Inferior parietal cortex (tissue), 1 donor: ENCODE data around the gene CEP135.
"Not testable (repeated sequence)": the region's sequence is repeated elsewhere in the genome, so short reads cannot be mapped to it uniquely, and the experiment has no call there.

Source experiments
- DNase-seq: peaks from one replicate; pipeline ENCODE4 v3.0.0-alpha.2; 2016; ENCODE audit errors: extremely low spot score

CEP135 gene

GRCh38 chr4:56067826-56068225 is 119.1 kb downstream of the CEP135 start:
- DNase-seq: no peak

GRCh38 chr4:56072730-56073129 is 124.0 kb downstream of the CEP135 start:
- not testable (repeated sequence) for DNase-seq

DNA sequence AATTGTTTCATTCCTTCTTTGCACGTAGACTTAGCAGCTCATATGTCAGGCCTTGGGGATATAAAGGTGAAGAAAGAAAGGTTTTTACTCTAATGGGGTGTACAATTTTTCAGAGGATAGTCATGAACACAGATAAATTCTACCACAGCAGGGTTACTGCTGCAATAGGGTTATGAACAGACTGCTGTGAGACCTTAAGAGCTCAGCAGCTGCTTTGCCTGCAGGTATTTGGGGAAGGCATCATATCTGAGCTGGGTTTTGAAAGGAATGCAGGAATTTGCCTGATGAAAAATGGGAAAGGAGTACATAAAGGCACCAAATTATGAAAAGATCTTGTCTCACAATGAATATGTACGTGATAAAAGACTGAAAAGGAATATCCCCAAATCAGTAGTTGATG is 128.9 kb downstream of the CEP135 start:
- DNase-seq: no peak

GRCh38 chr4:56078866-56079265 is 130.1 kb downstream of the CEP135 start:
- no peak for DNase-seq

DNA sequence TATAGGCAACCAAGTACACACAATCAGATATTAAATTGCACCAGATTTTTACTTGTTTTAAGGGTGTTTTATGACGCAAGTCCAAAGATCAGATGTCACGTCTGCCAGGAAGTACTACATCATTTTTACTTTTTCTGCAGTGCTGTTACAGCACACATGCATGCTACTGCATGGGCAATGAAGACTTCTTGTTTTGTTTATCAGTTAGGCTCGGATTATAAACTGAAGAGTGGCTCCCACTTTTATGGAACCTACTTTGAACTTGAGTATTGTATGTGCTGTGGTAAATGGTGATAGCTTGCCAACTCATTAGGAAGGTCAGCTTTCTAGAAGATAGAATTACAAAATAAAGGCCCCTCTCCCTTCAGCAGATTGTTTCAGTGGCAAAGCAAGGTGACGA is 131.6 kb downstream of the CEP135 start:
- DNase-seq: no peak

DNA sequence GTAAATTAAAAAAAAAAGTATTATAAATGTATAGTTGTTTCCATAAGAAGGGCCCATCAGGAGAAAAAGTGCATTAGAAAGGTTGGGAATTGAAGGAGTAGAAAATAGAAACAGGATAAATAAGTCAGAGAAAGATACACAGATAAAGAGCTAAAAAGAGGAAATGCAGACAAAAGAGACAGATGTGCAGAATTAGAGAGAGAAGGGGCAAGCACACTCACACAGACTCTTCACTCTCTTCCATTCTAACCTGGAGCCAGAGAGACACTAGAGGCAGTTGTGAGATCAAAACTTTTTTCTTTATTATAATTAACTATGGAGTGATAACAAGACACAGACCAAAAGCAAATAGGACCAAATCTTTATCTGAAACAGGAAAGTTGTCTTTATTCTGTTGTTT is 134.1 kb downstream of the CEP135 start:
- DNase-seq: no peak
